ENCODE results near the gene LGR6. TPM values are rescaled to one million over a fixed set of nuclear protein-coding genes. Genes with fewer than 3 reads are reported as not detected.

Gene LGR6
- total RNA-seq, 1 experiment from 2014 or later: 0.08 TPM

GRCh38 chr1:202228484-202229122, 35.0 kb downstream of the LGR6 start:
- in situ Hi-C loops (cut with HindIII; ENCODE audit: low pct_unique_long_range_greater_than_20kb, low sequenced_read_pairs): no loop called here
- no peak overlapping the region for H3K4me3 ChIP-seq (ENCODE audit: low read depth in 2 of 2, low read length in 2 of 2)
- POLR2A ChIA-PET: no interaction called here
- DNase-seq (ENCODE audit: low read depth, low spot score) (no peak), ATAC-seq (no peak)
- H3K27ac ChIP-seq (ENCODE audit: low read length): no peak overlapping the region
- no peaks in the 10 kb centered on the region for H3K4me1 ChIP-seq (ENCODE audit: control insufficient read depth, insufficient read depth, low read length)
- CTCF ChIA-PET: no interaction called here
- no peaks in the 10 kb centered on the region for H3K36me3 ChIP-seq (ENCODE audit: control insufficient read depth, insufficient read depth, low read length)
- no peak for TF ChIP-seq SIN3A (IDR thresholded peaks at IDR 0.05; ENCODE audit: borderline replicate concordance, insufficient read depth, low read depth, low read length)
- H3K9me3 ChIP-seq (ENCODE audit: control insufficient read depth, insufficient read depth, low read depth, low read length): no peaks in the 10 kb centered on the region
- no TSS peak for BruUV-seq (replicated peaks)
- intact Hi-C loops (cut with micrococcal nuclease; ENCODE audit: unreplicated experiment): no loop called here
- no peaks in the 10 kb centered on the region for H3K27me3 ChIP-seq (ENCODE audit: control insufficient read depth, insufficient read depth, low read length)

- ChIA-PET CTCF (no interaction called here), POLR2A (no interaction called here)
- Histone ChIP-seq H3K4me3 (ENCODE audit: low read depth in 2 of 2, low read length in 2 of 2) (no peak overlapping the region), H3K36me3 (ENCODE audit: control insufficient read depth, insufficient read depth, low read length) (no peaks in the 10 kb centered on the region), H3K4me1 (ENCODE audit: control insufficient read depth, insufficient read depth, low read length) (no peaks in the 10 kb centered on the region), H3K27ac (ENCODE audit: low read length) (no peak overlapping the region), H3K9me3 (ENCODE audit: control insufficient read depth, insufficient read depth, low read depth, low read length) (no peaks in the 10 kb centered on the region), H3K27me3 (ENCODE audit: control insufficient read depth, insufficient read depth, low read length) (no peaks in the 10 kb centered on the region)
- ATAC-seq (no peak), DNase-seq (ENCODE audit: low read depth, low spot score) (no peak)
- no peak for TF ChIP-seq SIN3A (IDR thresholded peaks at IDR 0.05; ENCODE audit: borderline replicate concordance, insufficient read depth, low read depth, low read length)
- no peak for TF ChIP-seq TCF7L2 (IDR thresholded peaks at IDR 0.05; ENCODE audit: low read depth, low read length)
- TF ChIP-seq POLR2AphosphoS5 (IDR thresholded peaks at IDR 0.05; ENCODE audit: low read depth, low read length): no peak
- no peak for TF ChIP-seq CTCF (IDR thresholded peaks at IDR 0.05)
- no peak for TF ChIP-seq REST (IDR thresholded peaks at IDR 0.05; ENCODE audit: insufficient read depth in 1 of 2, low read depth in 2 of 2, low read length in 1 of 2)
- intact Hi-C loops (cut with micrococcal nuclease; ENCODE audit: unreplicated experiment): no loop called here
- BruUV-seq (replicated peaks): no TSS peak
- in situ Hi-C loops (cut with HindIII; ENCODE audit: low pct_unique_long_range_greater_than_20kb, low sequenced_read_pairs): no loop called here
These were observed 35.8 kb downstream of the LGR6 start for GRCh38 chr1:202229376-202229775.

GRCh38 chr1:202230061-202230938, 36.7 kb downstream of the LGR6 start:
- ChIA-PET CTCF (no interaction called here), POLR2A (no interaction called here)
- no peak overlapping the region for H3K27ac ChIP-seq (ENCODE audit: low read length)

More at GRCh38 chr1:202230061-202230938, 36.7 kb downstream of the LGR6 start:
- intact Hi-C loops (cut with micrococcal nuclease; ENCODE audit: unreplicated experiment) (no loop called here), in situ Hi-C loops (cut with HindIII; ENCODE audit: low pct_unique_long_range_greater_than_20kb, low sequenced_read_pairs) (no loop called here)
- H3K27me3 ChIP-seq (ENCODE audit: control insufficient read depth, insufficient read depth, low read length): no peaks in the 10 kb centered on the region
- H3K4me1 ChIP-seq (ENCODE audit: control insufficient read depth, insufficient read depth, low read length): peaks cover 3% of the 10 kb centered on the region; the same call in 1 of the 2 replicates
- ATAC-seq: no peak
- no peaks in the 10 kb centered on the region for H3K36me3 ChIP-seq (ENCODE audit: control insufficient read depth, insufficient read depth, low read length)
- H3K4me3 ChIP-seq (ENCODE audit: low read depth in 2 of 2, low read length in 2 of 2): no peak overlapping the region
- no peak for DNase-seq (ENCODE audit: low read depth, low spot score)
- TF ChIP-seq TCF7L2 (IDR thresholded peaks at IDR 0.05; ENCODE audit: low read depth, low read length): no peak
- no peak for TF ChIP-seq REST (IDR thresholded peaks at IDR 0.05; ENCODE audit: insufficient read depth in 1 of 2, low read depth in 2 of 2, low read length in 1 of 2)
- no peak for TF ChIP-seq CTCF (IDR thresholded peaks at IDR 0.05)
- no peak for TF ChIP-seq POLR2AphosphoS5 (IDR thresholded peaks at IDR 0.05; ENCODE audit: low read depth, low read length)
- TF ChIP-seq SIN3A (IDR thresholded peaks at IDR 0.05; ENCODE audit: borderline replicate concordance, insufficient read depth, low read depth, low read length): no peak
- no peaks in the 10 kb centered on the region for H3K9me3 ChIP-seq (ENCODE audit: control insufficient read depth, insufficient read depth, low read depth, low read length)
- no TSS peak for BruUV-seq (replicated peaks)

Measured in Panc1 (cell line).